ENCODE data around the gene PRR36. TPM values are rescaled to one million over a fixed set of nuclear protein-coding genes. Genes with fewer than 3 reads are reported as not detected.

Gene PRR36
- total RNA-seq, 2 donors from 2014 or later, result 2.2 to 4.2 TPM

GRCh38 chr19:7829561-7830271 is 44.5 kb downstream of the PRR36 start, which contains the start of gene EVI5L:
Gene EVI5L, plus strand, starts transcription at chr19:7830218. Its CDS starts 16,325 bp downstream, at chr19:7846543.
- peak; percentile 99 for DNase-seq (ENCODE audit: low spot score)
- Histone ChIP-seq H3K4me3 (peak within 1 kb of the TSS; percentile 73 to 91), H3K36me3 (no peaks in the 10 kb centered on the region), H3K4me1 (replicated peaks) (peaks cover 5% of the 10 kb centered on the region), H3K9me3 (no peaks in the 10 kb centered on the region), H3K27me3 (replicated peaks; ENCODE audit: insufficient read depth) (no peaks in the 10 kb centered on the region), H3K27ac (peak within 1 kb of the TSS in 1 of 2 donors; percentile 19)
- 1% methylated on average over 45 of the region's 45 CpGs for WGBS
- intact Hi-C loops (cut with DNase I), result loop anchor here (5.0 kb wide), 1 partner anchor 73 kb away; the partner anchor contains the start of gene MAP2K7
- TF ChIP-seq POLR2AphosphoS5 (IDR thresholded peaks at IDR 0.05) (peak; percentile 97), POLR2A (IDR thresholded peaks at IDR 0.05) (no peak), CTCF (IDR thresholded peaks at IDR 0.05) (peak in 1 of 4 experiments; percentile 4)

GRCh38 chr19:7829166-7829520 is 45.0 kb downstream of the PRR36 start:
- TF ChIP-seq POLR2A (IDR thresholded peaks at IDR 0.05) (no peak), POLR2AphosphoS5 (IDR thresholded peaks at IDR 0.05) (no peak), CTCF (IDR thresholded peaks at IDR 0.05) (no peak)
- no peak overlapping the region for H3K27ac ChIP-seq
- no peak for DNase-seq (ENCODE audit: low spot score)
- intact Hi-C loops (cut with DNase I), result no loop called here
- H3K9me3 ChIP-seq, result no peaks in the 10 kb centered on the region
- H3K27me3 ChIP-seq (replicated peaks; ENCODE audit: insufficient read depth), result no peaks in the 10 kb centered on the region
- H3K4me1 ChIP-seq (replicated peaks), result peaks cover 5% of the 10 kb centered on the region
- H3K36me3 ChIP-seq, result no peaks in the 10 kb centered on the region
- H3K4me3 ChIP-seq, result peak overlapping the region; percentile 2 to 12
- 8% methylated on average over 18 of the region's 18 CpGs for WGBS

GRCh38 chr19:7823686-7824301 is 50.4 kb downstream of the PRR36 start:
- no peaks in the 10 kb centered on the region for H3K9me3 ChIP-seq
- 58% methylated on average over 9 of the region's 9 CpGs for WGBS
- no peak for DNase-seq (ENCODE audit: low spot score)
- H3K36me3 ChIP-seq, result no peaks in the 10 kb centered on the region
- TF ChIP-seq POLR2A (IDR thresholded peaks at IDR 0.05), result no peak
- TF ChIP-seq CTCF (IDR thresholded peaks at IDR 0.05), result no peak
- no peak for TF ChIP-seq POLR2AphosphoS5 (IDR thresholded peaks at IDR 0.05)
- intact Hi-C loops (cut with DNase I), result no loop called here
- no peak overlapping the region for H3K27ac ChIP-seq
- H3K4me1 ChIP-seq (replicated peaks), result no peaks in the 10 kb centered on the region
- no peak overlapping the region for H3K4me3 ChIP-seq
- H3K27me3 ChIP-seq (replicated peaks; ENCODE audit: insufficient read depth), result no peaks in the 10 kb centered on the region

- no peak for DNase-seq (ENCODE audit: low spot score)
- intact Hi-C loops (cut with DNase I), result no loop called here
- Histone ChIP-seq H3K4me3 (no peak overlapping the region), H3K9me3 (no peaks in the 10 kb centered on the region), H3K36me3 (no peaks in the 10 kb centered on the region), H3K27me3 (replicated peaks; ENCODE audit: insufficient read depth) (no peaks in the 10 kb centered on the region), H3K4me1 (replicated peaks) (no peaks in the 10 kb centered on the region), H3K27ac (no peak overlapping the region)
- TF ChIP-seq POLR2AphosphoS5 (IDR thresholded peaks at IDR 0.05) (no peak), CTCF (IDR thresholded peaks at IDR 0.05) (no peak), POLR2A (IDR thresholded peaks at IDR 0.05) (no peak)
- WGBS, result 87% methylated on average over 4 of the region's 4 CpGs
Measured at GRCh38 chr19:7822910-7823515, 51.2 kb downstream of the PRR36 start.

All from prostate gland (tissue), 2 donors.